NCI-H1436 (cell line): ENCODE results near the gene TLNRD1.
A peak's percentile ranks its signal among the peaks of the same experiment; 100 is the strongest.

Experiments used
- DNase-seq: peaks from one replicate; lab custom pipeline; 2025; lab: John Stamatoyannopoulos, UW

Gene TLNRD1

DNA sequence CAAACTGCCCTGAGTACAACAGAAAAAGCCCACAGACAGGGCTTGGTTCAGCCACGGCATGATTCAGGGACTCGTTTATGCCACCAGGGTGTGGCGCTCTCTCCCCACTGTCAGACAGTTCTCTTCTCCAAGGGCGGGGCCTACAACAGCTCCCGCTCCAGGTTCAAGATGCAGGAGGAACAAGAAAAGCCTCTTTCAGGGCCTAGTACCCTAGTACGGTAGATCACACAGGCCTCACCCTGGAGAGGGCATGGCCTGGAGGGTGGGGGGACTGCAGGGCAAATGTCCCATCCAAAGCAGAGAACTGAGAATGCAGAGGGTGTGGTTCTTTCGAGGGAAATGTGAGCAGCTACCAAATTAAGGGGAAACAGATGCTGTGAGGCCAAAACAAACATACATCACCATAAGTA is 23.1 kb upstream of the TLNRD1 start:
- DNase-seq, result peak; percentile 37

DNA sequence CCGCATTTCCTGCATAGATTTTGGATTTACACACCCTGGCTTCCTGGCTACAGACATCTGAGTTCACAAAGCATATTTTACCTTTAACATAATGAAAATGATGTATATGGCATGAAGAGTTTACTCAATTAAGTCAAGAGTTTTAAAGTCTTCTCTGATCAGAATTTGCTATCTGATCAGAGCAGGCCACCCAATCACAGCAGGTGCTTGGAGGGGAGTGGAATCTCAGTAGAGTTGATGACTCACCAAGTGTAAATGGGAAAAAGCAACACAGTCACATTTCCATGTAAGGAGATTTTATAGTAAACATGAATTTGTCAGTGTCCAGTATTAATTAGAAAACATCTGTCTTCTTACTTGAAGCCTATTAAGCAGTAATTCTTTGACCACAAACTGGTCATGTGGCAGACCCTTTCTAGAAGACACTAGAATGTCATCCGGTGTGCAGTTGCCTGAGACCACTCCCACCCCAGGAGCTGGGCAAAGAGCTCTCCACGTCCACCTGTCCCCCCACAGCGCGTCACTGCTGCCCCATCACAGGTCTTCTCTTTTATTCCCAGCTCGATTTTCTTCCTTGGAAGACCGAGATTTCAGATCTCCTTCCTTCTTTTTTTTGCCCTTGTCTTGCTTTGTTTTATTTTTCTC is 21.9 kb upstream of the TLNRD1 start:
- no peak for DNase-seq

DNA sequence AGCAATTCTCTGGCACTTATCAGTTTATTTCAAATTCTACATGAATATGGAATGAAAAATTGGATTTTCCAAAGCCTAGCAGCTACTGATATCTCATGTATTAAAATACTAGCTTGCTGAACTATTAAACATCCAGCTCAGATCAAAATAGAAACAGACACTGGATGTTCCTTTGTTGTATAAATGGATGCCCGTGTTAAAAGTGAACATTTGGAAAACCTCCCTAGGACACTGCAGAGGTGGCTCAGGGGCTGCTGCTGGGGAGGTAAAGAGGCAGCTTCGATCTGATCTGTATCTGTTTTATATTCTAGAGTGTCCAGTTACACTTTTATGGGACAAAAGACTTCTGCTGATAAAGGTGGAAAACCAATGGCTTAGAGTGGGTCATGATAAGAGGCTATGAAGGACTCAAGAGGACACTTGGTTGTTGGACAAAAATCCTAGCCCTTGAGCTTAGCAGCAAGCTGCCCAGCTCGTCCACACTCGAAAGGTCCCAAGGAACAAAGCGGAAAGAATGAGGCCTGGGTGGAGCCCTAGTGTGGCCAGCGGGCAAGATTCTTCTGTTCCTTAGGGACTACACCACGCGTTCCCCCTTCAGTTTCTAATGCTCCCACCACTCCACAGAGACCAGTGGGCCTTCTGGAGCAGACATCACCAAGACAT is 21.1 kb upstream of the TLNRD1 start:
- DNase-seq, result no peak

DNA sequence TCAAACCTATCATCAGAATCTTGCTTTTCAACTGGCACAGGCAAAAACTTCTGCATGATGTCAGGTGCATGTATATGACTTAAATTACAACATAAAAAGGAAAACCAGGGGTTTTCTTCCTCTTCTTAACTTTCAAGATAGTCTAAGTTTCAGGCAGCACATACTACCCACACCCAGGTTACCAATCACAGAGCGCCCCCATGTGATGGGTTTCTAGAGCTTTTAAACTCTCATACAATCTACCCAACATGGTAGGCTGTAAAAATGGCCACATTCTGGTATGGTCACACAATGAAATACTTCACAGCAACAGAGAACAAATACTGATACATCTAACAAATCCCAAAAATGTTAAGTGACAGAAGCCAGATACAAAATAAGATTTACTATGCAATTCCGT is 18.5 kb upstream of the TLNRD1 start:
- no peak for DNase-seq

DNA sequence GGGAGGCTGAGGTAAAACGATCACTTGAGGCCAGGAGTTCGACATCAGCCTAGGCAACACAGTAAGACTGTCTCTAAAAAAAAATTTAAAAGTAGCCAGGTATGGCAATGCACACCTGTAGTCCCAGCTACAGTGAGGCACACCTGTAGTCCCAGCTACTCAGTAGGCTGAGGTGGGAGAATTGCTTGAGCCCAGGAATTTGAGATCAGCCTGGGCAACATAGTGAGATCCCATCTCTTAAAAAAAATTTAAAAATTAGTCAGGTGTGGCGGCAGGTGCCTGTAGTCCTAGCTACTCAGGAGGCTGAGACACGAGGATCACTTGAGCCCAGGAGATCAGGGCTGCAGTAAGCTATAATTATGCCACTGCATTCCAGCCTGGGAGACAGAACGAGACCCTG is 17.9 kb upstream of the TLNRD1 start:
- no peak for DNase-seq

DNA sequence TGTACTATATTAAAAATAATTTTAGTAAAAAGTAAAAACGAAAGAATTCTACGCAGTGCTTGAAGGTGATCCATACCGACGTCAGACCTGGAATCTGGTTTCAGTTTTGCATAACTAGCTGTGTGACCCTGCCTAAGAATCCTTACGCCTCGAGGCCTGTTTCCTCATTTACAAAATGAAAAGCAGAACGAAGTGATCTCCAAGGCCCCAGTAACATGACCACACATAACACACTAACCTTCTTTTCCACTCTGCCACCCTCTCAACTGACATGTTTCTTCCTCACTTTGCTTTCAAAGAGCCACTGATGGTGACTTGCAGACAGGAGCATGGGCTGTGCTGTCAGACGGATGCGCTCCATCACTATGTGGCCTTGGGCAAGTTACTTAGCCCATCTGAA is 15.9 kb upstream of the TLNRD1 start:
- no peak for DNase-seq

DNA sequence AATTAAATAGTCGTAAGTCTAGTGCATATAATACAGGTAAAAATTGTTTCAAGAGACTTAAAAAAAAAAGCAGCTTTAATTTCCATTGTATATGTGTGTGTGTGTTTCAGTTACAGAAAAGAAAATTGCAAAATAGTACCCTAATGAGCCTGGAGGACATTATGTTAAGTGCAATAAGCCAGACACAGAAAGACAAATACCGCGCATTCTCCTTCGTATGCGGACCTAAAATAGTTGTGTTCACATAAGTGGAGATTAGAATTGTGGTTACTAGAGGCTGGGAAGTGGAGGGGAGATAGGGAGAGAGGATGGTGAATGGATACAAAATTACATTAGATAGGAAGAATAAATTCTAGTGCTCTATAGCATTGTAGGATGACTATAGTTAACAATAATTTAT is 14.7 kb upstream of the TLNRD1 start:
- no peak for DNase-seq

DNA sequence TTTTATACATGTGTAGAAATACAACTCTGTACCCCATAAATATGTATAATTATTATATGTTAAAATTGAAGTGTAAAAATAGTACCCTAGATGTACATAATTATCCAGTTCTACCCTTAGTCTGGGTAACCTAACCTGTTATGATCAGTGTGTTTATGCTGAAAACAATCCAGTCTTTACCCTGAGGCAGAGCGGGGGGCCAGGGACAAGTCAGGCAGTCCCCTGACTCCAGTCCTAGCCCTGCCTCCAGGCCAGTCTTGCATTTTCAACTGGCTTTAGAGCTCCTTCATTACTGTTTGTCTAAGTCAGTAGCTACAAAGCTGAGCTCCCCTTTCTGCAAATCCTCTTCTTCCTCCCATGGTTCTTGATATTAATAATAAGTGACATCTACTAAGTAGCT is 14.2 kb upstream of the TLNRD1 start:
- no peak for DNase-seq

DNA sequence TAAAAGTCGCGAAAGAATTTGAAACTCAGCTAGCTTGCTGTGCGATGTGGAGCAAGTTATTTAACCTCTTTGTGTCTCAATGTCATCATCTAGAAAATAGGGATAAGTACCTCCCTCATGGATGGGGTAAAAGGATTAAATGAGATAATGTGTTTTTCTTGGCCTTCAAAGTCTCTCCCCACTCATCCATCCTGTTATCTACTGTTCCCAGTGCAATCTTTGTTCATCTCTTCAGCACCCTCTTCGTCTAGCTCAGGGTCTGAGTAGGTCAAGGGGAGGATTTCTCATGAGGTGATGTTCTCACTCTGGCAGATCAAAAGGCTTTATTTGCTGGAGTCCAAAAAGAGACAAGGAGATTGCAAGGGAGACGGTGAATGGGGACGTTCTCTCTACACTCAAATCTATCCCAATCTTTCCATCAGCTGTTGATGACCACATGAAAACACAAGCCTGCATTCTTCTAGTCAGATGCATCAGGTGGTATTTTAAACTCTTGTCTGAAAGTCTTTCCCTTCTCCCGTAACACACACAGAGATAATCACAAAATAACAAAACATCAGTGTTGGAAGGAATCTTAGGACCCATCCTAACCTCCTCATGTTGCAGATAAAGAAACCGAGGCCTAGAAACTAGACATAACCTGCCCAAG is 12.5 kb upstream of the TLNRD1 start:
- no peak for DNase-seq

DNA sequence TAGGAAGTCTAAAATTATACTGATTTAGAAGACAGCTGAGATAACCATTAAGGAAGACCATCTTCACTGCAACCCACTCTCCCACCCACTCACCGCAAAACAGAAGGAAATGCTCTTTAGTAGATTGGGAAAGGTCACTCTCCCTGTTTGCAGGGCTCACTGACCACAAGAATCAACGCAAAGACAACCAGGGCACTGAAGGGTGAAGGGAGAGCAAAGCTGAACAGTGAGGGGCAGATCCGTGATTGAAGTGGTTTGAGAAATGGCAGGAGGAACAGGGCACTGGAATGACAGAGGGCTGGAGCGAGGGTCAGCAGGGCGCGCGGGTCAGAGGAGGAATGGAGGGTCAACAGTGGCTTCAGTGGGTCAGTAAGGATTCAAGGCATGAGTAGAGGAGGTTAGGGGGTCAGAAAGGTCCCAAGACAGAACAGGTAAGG is 11.6 kb upstream of the TLNRD1 start:
- no peak for DNase-seq

DNA sequence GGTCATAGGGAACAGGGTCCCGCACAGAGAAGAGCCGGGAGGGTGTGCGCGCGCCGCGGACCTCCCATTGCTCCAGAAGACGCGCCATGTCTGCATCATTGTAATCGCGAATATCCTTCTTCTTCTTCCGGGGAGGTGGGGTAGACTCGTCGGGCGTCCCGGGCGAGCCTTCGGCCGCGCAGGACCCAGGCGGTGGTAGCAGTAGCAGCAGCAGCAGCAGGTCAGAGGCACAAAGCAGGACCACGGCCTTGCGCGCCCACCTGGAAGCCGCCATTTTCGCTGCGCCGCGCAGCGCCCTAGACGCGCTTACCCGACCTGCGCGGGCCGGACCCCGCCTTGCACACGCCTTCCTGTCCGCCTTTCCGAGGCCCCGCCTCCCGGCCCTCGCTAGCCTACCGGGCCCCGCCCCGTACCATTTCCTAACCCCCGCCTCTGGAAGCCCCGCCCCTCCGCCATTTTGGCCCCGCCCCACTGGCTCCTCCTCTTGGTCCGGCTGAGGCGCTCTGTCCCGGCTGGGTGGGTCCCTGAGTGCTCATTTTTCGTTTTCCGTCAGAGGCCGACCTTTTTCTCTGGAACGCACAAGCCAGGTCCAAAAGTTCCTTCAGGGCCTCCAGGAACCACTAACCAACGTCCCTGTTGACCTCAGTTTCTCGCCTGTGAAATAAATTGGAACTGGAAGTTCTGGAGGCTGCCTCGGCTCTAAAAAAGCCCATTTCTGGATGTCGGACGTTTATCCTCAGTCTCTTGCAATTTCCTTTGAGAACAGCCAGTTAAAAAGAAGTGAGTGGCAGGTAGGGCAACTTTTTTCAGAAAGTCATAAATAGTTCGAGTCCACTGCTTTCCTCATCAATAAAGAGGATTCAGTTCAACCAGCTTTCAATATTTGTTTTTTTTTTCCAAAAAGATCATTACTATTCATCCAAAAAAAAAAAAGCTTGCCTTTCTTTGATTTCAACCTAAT is 10.9 kb upstream of the TLNRD1 start, which contains the start of gene MESD:
Gene MESD (minus strand): TSS at position 302 of the 961 bp plus-strand sequence. CDS start 28 bp downstream, at position 274.
- peak; percentile 97 for DNase-seq

DNA sequence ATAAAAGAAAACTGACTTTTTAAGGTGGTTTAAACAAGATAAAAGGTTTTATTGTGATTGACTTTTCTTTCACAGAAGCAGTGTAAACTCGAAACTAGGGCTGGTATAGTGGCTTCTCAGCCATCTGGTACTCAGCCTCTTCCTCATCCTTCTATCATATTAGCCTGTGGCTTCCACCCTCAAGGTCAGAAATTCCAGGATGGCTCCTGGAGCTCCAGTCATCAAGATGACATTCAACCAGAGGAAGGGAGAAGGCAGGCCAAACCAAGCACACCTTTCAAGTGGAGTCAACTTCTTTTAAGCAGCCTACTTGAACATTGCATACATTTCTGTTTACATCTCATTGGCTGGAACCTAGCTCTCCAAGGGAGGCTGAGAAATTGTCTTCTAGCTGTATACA is 9.8 kb upstream of the TLNRD1 start:
- DNase-seq, result no peak

DNA sequence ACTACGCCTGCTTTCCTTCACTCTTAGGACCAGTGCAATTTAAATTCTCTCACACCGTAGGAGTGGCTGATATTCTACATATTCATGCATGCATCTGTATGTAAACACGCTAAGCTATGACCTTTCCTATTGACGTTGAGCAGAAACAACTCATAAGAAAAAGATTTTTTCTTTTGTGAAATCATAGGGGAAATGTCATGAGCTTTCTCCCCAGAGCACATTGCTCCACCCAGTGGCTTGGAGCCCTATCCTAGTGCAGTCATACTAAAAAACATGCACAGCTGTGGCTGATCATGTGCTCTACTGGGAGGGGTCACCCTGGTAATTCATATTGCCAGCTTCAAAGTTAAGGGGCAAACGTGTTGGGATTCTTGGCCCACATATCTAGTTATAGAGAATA is 9.3 kb upstream of the TLNRD1 start:
- no peak for DNase-seq

DNA sequence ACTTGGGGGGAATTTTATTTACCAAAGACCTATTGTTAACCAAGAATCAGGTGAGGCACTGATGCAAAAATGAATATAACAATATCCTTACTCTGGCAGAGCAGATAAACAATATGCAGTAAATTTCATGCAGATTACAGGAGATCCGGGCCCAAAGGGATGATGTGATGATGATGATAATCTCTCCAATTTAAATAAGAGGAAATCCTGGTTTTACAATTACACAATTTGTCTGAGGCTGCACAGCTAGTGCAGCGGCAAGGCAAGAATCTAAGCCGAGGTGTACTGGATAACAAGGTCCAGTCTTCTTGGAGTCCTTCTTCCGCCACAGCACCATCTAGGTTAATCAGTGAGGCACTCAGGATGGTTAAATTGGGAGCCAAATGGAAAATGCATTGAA is 8.7 kb upstream of the TLNRD1 start:
- no peak for DNase-seq

DNA sequence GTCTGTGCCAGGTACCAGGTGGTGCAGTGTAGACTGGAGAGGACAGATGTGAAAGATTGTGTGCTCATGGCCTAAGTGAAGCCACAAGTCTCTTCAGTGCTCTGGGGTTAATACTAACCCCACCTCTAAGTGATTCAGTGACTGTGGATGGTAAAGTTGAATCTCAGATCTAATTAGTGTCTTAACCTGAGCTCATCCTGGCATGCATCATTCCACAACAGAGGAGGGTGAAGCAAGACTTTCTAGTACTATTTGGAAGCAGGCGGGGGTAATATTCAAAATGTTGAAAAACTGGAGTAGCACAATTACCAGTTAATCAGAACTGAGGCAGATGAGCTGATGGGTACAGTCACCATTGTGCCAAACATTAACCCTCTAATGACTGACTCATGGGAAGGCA is 8.3 kb upstream of the TLNRD1 start:
- no peak for DNase-seq

DNA sequence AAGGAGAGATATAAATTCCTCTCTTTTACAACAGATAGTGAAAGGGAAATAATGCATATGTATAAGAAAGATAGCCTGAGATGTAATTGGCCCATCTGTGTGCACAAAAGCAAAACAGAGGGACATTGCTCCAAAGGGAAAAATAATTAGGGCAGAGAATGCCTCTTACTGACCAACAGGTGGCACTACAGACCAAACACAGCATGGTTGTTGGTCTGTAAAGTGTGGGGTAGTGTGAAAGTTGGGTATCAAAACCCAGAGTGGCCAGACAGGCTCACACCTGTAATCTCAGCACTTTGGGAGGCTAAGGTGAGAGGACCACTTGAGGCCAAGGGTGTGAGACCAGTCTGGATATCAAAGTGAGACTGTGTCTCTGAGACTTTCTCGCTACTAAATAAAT is 4.5 kb upstream of the TLNRD1 start:
- no peak for DNase-seq

DNA sequence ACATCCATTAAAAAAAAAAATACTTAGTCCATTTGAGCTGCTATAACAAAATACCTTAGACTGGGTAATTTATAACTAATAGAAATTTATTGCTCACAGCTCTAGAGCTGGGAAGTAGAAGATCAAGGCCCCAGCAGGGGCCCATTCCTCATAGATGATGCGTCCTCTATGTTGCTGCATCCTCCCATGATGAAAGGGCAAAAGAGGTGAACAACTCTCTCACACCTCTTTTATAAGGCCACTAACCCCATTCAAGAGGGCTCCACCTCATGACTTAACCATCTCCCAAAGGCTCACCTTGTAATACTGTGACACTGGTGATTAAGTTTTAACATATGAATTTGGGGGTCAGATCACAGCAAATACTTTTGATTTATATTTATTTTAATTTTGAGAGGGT is 3.0 kb upstream of the TLNRD1 start:
- no peak for DNase-seq

DNA sequence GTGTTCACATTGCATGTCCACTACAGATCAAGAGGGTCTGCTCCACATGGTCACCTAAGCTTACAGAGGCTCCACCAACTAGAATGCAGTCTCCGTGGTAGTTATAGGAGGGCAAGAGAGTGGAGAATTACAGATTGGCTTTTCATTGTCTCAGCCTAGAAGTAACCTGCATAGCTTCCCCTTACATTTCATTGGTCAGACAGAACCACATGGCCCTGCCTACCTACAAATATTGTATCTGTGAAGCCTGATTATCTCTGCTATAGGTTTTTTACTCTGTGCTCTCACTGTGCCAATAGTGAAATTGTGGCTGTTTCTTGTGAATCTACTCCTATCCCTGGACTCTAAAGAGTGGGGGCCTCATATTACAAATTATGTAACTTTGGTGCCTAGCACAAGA is 2.5 kb upstream of the TLNRD1 start:
- no peak for DNase-seq

DNA sequence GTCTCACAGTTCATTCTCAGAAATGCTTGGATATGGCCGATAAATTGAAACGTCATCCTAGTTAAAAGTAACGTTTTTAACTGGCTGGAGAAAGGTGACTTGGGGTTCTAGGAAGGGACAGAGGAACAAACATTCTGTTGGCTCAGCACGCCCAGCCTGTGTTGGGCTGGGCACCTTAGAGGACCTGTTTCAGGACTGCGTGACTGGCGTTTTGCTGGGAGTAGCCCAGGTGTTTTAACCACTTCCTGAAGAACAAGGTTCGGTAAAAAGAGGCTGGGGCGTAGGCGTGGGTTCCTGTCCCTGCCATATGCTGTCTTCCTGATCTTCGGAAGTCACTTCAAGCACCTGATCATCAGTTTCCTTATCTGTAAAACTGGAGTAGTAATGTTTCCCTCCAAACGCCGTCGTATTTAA is 1.1 kb upstream of the TLNRD1 start:
- no peak for DNase-seq

DNA sequence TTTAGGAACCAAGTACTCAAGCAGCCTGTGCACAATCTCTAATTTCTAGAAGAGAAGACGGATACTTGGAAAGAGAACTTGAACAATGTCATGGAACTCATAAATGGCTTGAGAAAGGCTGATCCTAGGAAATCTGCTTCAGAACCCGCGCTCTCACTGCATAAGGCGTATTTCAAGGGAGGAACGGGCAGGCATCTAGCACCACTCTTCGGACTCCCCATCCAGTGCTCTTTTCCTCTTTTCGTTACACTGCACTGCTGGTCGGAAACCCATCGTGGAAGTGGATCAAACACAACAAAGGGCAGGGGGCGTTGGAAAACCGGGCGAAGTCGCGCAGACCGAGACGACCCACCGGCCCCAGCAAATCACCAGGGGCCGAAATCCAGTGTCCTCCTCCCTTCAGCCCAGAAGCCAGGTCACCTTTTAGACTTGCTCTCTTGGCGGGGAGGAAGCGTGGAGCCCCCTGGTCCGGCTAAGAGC is 539 bp upstream of the TLNRD1 start:
- DNase-seq, result no peak

DNA sequence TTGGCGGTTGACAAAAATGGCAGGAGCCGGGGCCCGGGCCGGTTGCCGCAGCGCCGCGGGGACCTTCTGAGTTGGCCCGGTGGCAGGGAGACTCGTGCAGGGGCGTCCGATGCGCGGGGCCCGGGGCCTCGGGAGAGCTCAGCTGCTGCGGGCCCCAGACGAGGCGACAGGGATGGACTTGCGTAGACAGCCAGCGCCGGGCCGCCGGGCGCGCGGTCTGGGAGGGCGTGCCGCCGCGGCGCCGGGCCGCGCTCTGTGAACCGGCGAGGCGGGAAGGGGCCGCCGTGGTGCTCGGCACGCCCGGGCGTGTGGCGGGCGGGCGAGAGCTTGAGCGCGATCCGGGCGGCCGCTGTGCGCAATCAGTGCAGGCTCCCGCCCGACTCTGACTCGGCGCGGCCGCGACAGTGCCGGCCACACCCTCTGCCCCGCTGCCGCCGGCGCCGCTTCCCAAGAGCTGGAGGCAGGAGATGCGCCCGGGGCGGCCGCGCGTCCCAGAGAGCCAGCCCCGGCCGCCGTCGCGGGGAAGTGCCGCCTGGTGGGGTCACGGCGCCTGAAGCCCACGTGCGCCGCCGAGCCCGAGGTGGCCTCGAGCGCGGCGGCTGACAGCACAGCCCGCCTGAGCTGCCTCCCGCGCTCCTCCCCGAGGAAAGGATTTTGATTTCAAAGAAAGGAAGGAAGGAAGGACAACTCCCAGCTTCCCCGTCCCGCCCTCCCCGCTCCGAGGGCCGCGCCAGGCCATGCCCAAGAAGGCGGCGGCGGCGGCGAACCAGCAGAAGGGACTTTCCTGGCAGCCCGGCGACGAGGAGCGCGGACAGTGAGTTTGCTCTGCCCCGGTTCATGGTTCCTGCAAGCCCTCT is 657 bp downstream of the TLNRD1 start:
- no peak for DNase-seq
